Thyroid gland (tissue), 4 donors: ENCODE measurements around the gene JAG2. TPM values are rescaled to one million over a fixed set of nuclear protein-coding genes. Genes with fewer than 3 reads are reported as not detected.
A peak's percentile ranks its signal among the peaks of the same experiment; 100 is the strongest.

Experiments
- DNase-seq, 2 donors: peaks; one replicate each; pipeline ENCODE4 v3.0.0-alpha.2; 2019
- H3K27ac ChIP-seq, 3 donors: fragments of 200-600 bp; sonication (generic); 1 replicate in 2 of 3; 2 replicates in 1 of 3; pipeline ENCODE4 v1.5.1; 2016 to 2019; ENCODE audit warnings: mild to moderate bottlenecking in 1 of 3, moderate library complexity in 1 of 3
- H3K27me3 ChIP-seq: fragments of 200-600 bp; sonication (generic); one replicate; pipeline ENCODE4 v1.5.1; 2019
- H3K36me3 ChIP-seq, 2 donors: fragments of 200-600 bp; sonication (generic); one replicate each; pipeline ENCODE4 v1.5.1; 2016 to 2019
- H3K4me1 ChIP-seq, 2 donors: fragments of 200-600 bp; sonication (generic); one replicate each; pipeline ENCODE4 v1.5.1; 2017 to 2019
- H3K4me3 ChIP-seq, 3 donors: fragments of 200-600 bp; sonication (generic); replicated peaks in 1 of 3; 1 replicate in 2 of 3; 2 replicates in 1 of 3; pipeline ENCODE4 v1.5.1; 2016; ENCODE audit warnings: mild to moderate bottlenecking in 1 of 3
- H3K9me3 ChIP-seq: fragments of 200-600 bp; sonication (generic); one replicate; pipeline ENCODE4 v1.5.1; 2017
- POLR2A ChIP-seq, 2 donors: fragments of 450-650 bp; IDR thresholded peaks; one replicate each; pipeline ENCODE4 v1.6.1; 2017; ENCODE audit warnings: antibody characterized with exemption in 2 of 2, mild to moderate bottlenecking in 2 of 2, moderate library complexity in 1 of 2
- WGBS, 2 donors: methylation state at CpG; one replicate each; pipeline ENCODE4 v1.1.5; 2017; 5-methylcytosine and 5-hydroxymethylcytosine counted together
- intact Hi-C: fragments of 100-400 bp; cut with DNase I; formaldehyde crosslinking; loops from one replicate; pipeline ENCODE4 v1.15.1; 2023
- total RNA-seq, 4 donors: library from RNA; depleted of rRNA; stranded (reverse); fragments of >200 nt; gene quantifications; one replicate each; pipeline ENCODE4 v1.2.3, GENCODE V29; 2016
- TF ChIP-seq, protein P1 (sequence below), 6 experiments: fragments of 200-600 bp in 3 of 6; fragments of 450-650 bp in 3 of 6; sonication (generic) in 3 of 6; IDR thresholded peaks; one replicate each; pipeline ENCODE4 v1.5.1; 2016 to 2019; ENCODE audit warnings: antibody characterized with exemption in 6 of 6, mild to moderate bottlenecking in 2 of 6, inconsistent platforms in 1 of 6, moderate library complexity in 1 of 6

JAG2 gene
- total RNA-seq, 4 donors from 2014 or later = 3.9 to 10.7 (median 5.2) TPM

DNA sequence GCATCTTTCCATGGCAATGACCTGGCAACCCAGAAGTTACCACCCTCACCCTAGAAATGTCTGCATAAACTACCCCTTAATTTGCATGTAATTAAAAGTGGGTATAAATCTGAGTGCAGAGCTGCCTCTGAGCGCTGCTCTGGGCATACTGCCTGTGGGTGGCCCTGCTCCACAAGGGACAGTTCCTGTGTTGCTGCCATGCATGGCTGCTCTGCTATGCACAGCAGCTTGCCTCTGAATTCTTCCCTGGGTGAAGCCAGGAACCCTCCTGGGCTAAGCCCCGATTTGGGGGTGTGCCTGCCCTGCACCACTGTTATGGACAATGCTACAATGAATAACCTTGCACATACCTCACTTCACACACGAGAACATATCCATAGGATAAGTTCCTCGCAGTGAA, 67.7 kb downstream of the JAG2 start:
- H3K36me3 ChIP-seq = no peaks in the 10 kb centered on the region
- 52 to 63% methylated on average over 4 of the region's 4 CpGs for WGBS, 2 donors
- H3K27me3 ChIP-seq = no peaks in the 10 kb centered on the region
- no peak overlapping the region for H3K4me3 ChIP-seq
- no peak overlapping the region for H3K27ac ChIP-seq
- no peaks in the 10 kb centered on the region for H3K4me1 ChIP-seq
- intact Hi-C loops = no loop called here
- TF ChIP-seq, protein P1, sequence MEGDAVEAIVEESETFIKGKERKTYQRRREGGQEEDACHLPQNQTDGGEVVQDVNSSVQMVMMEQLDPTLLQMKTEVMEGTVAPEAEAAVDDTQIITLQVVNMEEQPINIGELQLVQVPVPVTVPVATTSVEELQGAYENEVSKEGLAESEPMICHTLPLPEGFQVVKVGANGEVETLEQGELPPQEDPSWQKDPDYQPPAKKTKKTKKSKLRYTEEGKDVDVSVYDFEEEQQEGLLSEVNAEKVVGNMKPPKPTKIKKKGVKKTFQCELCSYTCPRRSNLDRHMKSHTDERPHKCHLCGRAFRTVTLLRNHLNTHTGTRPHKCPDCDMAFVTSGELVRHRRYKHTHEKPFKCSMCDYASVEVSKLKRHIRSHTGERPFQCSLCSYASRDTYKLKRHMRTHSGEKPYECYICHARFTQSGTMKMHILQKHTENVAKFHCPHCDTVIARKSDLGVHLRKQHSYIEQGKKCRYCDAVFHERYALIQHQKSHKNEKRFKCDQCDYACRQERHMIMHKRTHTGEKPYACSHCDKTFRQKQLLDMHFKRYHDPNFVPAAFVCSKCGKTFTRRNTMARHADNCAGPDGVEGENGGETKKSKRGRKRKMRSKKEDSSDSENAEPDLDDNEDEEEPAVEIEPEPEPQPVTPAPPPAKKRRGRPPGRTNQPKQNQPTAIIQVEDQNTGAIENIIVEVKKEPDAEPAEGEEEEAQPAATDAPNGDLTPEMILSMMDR (IDR thresholded peaks at IDR 0.05) = peak in 1 of 6 experiments; percentile 8
- no peak for TF ChIP-seq POLR2A (IDR thresholded peaks at IDR 0.05)
- DNase-seq = peak in 1 of 2 donors; percentile 48
- no peaks in the 10 kb centered on the region for H3K9me3 ChIP-seq

DNA sequence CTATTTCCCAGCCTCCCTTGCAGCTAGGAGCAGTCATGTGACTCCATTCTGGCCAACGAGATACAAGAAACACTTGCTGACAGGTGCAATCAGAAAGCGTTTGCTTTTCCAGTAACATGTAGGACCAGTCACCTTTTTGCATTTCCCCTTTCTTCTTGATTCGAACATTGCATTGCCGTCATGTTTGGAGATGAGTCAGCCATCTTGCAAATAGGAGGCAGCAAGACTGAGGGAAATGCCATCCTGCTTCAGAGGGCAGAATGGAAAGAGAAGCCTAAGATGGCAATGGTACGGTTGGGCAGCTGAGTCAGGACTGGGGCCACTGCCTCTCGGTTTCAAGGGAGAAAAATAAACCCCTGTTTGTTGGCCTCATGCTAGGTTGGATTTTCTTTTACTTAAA, 68.8 kb downstream of the JAG2 start:
- intact Hi-C loops = loop anchor here (5.0 kb wide), 1 partner anchor 78 kb away; no protein-coding TSS in a partner anchor
- no peak overlapping the region for H3K27ac ChIP-seq
- no peak for TF ChIP-seq POLR2A (IDR thresholded peaks at IDR 0.05)
- TF ChIP-seq, protein P1 (IDR thresholded peaks at IDR 0.05) = no peak
- no peak overlapping the region for H3K4me3 ChIP-seq
- no peak for DNase-seq
- no peaks in the 10 kb centered on the region for H3K4me1 ChIP-seq
- H3K36me3 ChIP-seq = no peaks in the 10 kb centered on the region
- WGBS, 2 donors = 70 to 90% methylated on average over 6 of the region's 6 CpGs
- no peaks in the 10 kb centered on the region for H3K9me3 ChIP-seq
- no peaks in the 10 kb centered on the region for H3K27me3 ChIP-seq

DNA sequence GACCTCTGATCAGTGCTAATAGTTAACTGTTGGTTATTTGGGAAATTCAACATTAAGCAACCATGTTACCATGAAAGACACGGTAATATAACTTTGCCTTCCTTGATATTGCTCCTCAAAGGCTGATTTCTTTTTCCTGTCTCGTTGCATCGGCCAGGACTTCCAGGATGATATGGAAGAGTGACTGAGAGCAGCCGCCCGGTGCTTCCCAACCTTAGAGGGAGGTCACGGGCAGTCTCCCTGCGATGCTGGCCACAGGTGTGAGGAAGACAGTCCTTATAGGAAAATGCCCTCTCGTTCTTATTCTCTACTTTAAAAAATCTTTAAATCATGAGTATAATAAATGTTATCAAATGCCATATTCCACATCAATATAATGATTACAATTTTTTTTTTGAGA, 70.3 kb downstream of the JAG2 start:
- Histone ChIP-seq H3K27me3 (no peaks in the 10 kb centered on the region), H3K4me1 (peaks cover 9% of the 10 kb centered on the region in 2 donors), H3K27ac (no peak overlapping the region), H3K36me3 (no peaks in the 10 kb centered on the region), H3K4me3 (no peak overlapping the region), H3K9me3 (no peaks in the 10 kb centered on the region)
- no peak for DNase-seq
- no peak for TF ChIP-seq POLR2A (IDR thresholded peaks at IDR 0.05)
- TF ChIP-seq, protein P1 (IDR thresholded peaks at IDR 0.05) = no peak
- intact Hi-C loops = loop anchor here (5.0 kb wide), 1 partner anchor 79 kb away; no protein-coding TSS in a partner anchor
- 83 to 94% methylated on average over 8 of the region's 8 CpGs for WGBS, 2 donors

DNA sequence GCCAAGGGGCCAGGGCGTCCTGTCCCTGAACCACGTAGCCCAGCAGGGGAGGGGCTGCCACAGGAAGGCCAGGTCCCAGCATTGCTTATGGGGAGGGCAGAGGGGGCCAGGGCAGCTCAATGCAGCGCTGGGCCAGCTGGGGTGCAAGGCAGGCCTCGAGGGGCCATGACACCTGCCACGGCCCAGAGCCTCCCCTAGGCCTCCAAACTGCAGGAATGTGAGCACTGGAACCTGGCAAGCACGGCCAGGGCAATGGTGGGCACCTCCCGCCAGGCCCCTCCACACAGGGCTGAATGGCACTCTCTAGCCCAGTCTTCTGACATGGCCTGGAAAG, 70.8 kb downstream of the JAG2 start:
- intact Hi-C loops = loop anchor here (5.0 kb wide), 1 partner anchor 80 kb away; no protein-coding TSS in a partner anchor
- H3K27me3 ChIP-seq = no peaks in the 10 kb centered on the region
- no peaks in the 10 kb centered on the region for H3K36me3 ChIP-seq
- H3K27ac ChIP-seq = no peak overlapping the region
- H3K9me3 ChIP-seq = no peaks in the 10 kb centered on the region
- TF ChIP-seq, protein P1 (IDR thresholded peaks at IDR 0.05) = no peak
- no peak for TF ChIP-seq POLR2A (IDR thresholded peaks at IDR 0.05)
- WGBS, 2 donors = 88 to 92% methylated on average over 5 of the region's 7 CpGs
- no peak for DNase-seq
- peaks cover 11 to 12% of the 10 kb centered on the region in 2 donors for H3K4me1 ChIP-seq
- no peak overlapping the region for H3K4me3 ChIP-seq

DNA sequence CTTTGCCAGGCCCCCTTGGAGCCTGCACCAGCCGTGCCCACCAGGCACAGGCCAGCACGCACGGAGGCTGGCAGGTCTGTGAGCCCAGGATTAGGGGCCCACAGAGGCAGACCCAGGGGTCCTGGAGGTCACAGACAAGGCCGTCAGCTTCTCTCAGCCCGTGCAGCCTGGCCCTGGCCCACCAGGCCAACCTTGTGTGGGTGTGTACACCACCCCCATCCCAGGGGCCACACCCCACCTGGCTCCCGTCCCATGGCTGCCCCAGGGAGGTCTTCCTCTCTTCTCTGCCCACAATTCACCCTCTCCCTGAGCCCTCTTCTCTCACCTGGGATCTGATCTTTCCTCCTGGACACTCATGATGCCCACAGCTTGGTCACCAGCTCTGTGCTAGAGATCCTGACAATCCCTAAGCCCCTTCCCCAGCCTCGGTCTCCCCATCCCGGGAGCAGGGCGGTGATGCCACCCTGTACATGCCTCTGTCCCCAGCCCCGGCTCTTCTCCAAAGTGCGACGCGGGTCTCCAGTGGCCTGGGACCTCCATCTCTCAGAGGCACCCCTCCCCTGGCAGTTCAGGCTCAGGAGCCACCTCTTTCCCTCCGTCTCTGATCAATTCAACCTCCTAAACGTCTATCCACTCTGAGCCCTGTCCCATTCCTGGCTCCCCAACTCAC, 72.2 kb downstream of the JAG2 start:
- H3K27me3 ChIP-seq = no peaks in the 10 kb centered on the region
- no peaks in the 10 kb centered on the region for H3K9me3 ChIP-seq
- peaks cover 25 to 27% of the 10 kb centered on the region in 2 donors for H3K4me1 ChIP-seq
- 93 to 94% methylated on average over 13 to 15 of the region's 15 CpGs for WGBS, 2 donors
- DNase-seq = no peak
- no peaks in the 10 kb centered on the region for H3K36me3 ChIP-seq
- H3K4me3 ChIP-seq = no peak overlapping the region
- intact Hi-C loops = loop anchor here (5.0 kb wide), 1 partner anchor 81 kb away; no protein-coding TSS in a partner anchor
- TF ChIP-seq, protein P1 (IDR thresholded peaks at IDR 0.05) = no peak
- TF ChIP-seq POLR2A (IDR thresholded peaks at IDR 0.05) = no peak
- no peak overlapping the region for H3K27ac ChIP-seq
